Adrenal gland (tissue), 12 donors: ENCODE measurements around the gene SFXN5. TPM values are rescaled to one million over a fixed set of nuclear protein-coding genes. Genes with fewer than 3 reads are reported as not detected.
A peak's percentile ranks its signal among the peaks of the same experiment; 100 is the strongest.

Experiments used
- DNase-seq, 7 donors: peaks; one replicate each; pipeline ENCODE4 v3.0.0-alpha.2; 2019 to 2020
- H3K27ac ChIP-seq, 5 donors: fragments of 200-600 bp; sonication (generic) in 4 of 5; 1 replicate in 3 of 5; 2 replicates in 2 of 5; pipeline versions ENCODE4 v1.5.1 to v1.8.0; 2016 to 2020; ENCODE audit warnings: mild to moderate bottlenecking in 1 of 5
- H3K27me3 ChIP-seq: fragments of 200-600 bp; 2 replicates; pipeline ENCODE4 v1.8.0; 2021
- H3K36me3 ChIP-seq, 2 donors: fragments of 200-600 bp; replicated peaks in 1 of 2; 1 replicate in 1 of 2; 2 replicates in 1 of 2; pipeline versions ENCODE4 v1.5.1 to v1.8.0; 2018 to 2022
- H3K4me1 ChIP-seq, 2 donors: fragments of 200-600 bp; replicated peaks in 1 of 2; 1 replicate in 1 of 2; 2 replicates in 1 of 2; pipeline versions ENCODE4 v1.5.1 to v1.8.0; 2018 to 2021
- H3K4me3 ChIP-seq, 4 donors: fragments of 200-600 bp; sonication (generic) in 3 of 4; one replicate each; pipeline ENCODE4 v1.5.1; 2016 to 2018
- H3K9me3 ChIP-seq, 3 donors: fragments of 200-600 bp; sonication (generic) in 1 of 3; replicated peaks in 1 of 3; 1 replicate in 2 of 3; 2 replicates in 1 of 3; pipeline versions ENCODE4 v1.5.1 to v1.8.0; 2016 to 2021
- CTCF ChIP-seq, 6 experiments: fragments of 450-650 bp in 4 of 6; fragments of 200-600 bp in 2 of 6; sonication (generic) in 1 of 6; IDR thresholded peaks; 1 replicate in 5 of 6; 2 replicates in 1 of 6; pipeline versions ENCODE4 v1.5.1 to v1.8.0; 2016 to 2021; ENCODE audit warnings: antibody characterized with exemption in 6 of 6, mild to moderate bottlenecking in 2 of 6, moderate library complexity in 1 of 6
- POLR2A ChIP-seq, 2 donors: fragments of 450-650 bp; IDR thresholded peaks; one replicate each; pipeline ENCODE4 v1.6.1; 2017; ENCODE audit warnings: antibody characterized with exemption in 2 of 2, mild to moderate bottlenecking in 2 of 2, moderate library complexity in 1 of 2
- WGBS, 4 donors: extraction: QIAGEN DNeasy Blood & Tissue Kit in 2 of 4; methylation state at CpG; one replicate each; pipeline versions ENCODE4 v1.1.5 to v1.1.7; 2013 to 2017; 5-methylcytosine and 5-hydroxymethylcytosine counted together
- intact Hi-C, 2 donors: fragments of 100-400 bp; cut with DNase I; formaldehyde crosslinking; loops; one replicate each; pipeline versions ENCODE4 v1.14.1 to v1.15.0; 2022 to 2023
- polyA plus RNA-seq, 3 donors: library from polyadenylated mRNA; stranded (reverse); fragments of 200-250 nt in 2 of 3; fragments of 350-450 nt in 1 of 3; fragmentation: Illumina TruSeq in 1 of 3; extraction: RNeasy Lipid Tissue Mini Kit (QIAGEN cat#74804) in 1 of 3; gene quantifications; one replicate each; pipeline ENCODE4 v1.2.3, GENCODE V29; 2013 to 2014
- total RNA-seq, 9 donors: library from RNA; depleted of rRNA in 4 of 9; stranded (reverse); fragments of >200 nt in 4 of 9; fragments of 120-200 nt in 1 of 9; fragmentation: NEBNext Ultra II Directional in 1 of 9; extraction: Animal tissue kit (Norgen Biotek cat#: 25700) in 1 of 9; gene quantifications; one replicate each; pipeline versions ENCODE4 v1.1.0 to v1.2.4, GENCODE V29; 2013 to 2023
- donor health status: healthy with polysubstance abuse.
- donor health status: Bipolar disorder and iron deficiency.
- donor health status: DM: yes; HTN: yes; CAD: no.
- donor health status: DM: no; HTN: no; CAD: no.
- donor health status: DM: no; HTN: no; CAD: no.
- donor health status: DM: yes; HTN: yes; CAD: no.

The SFXN5 gene
- total and polyA plus RNA-seq, 12 donors: 12.2 to 56.5 (median 32.7) TPM

GRCh38 chr2:72956936-72957335 lies 114.6 kb downstream of the SFXN5 start:
- peak in 1 of 7 donors; percentile 8 for DNase-seq
- no peaks in the 10 kb centered on the region for H3K36me3 ChIP-seq
- H3K4me3 ChIP-seq: no peak overlapping the region
- TF ChIP-seq CTCF (IDR thresholded peaks at IDR 0.05) (no peak), POLR2A (IDR thresholded peaks at IDR 0.05) (no peak)
- no peaks in the 10 kb centered on the region for H3K9me3 ChIP-seq
- H3K27me3 ChIP-seq: no peaks in the 10 kb centered on the region
- H3K4me1 ChIP-seq: no peaks in the 10 kb centered on the region
- no peak overlapping the region for H3K27ac ChIP-seq
- 85 to 90% (median 86%) methylated on average over 3 of the region's 3 CpGs for WGBS, 4 donors
- intact Hi-C loops: no loop called here

- no peaks in the 10 kb centered on the region for H3K4me1 ChIP-seq
- H3K36me3 ChIP-seq: no peaks in the 10 kb centered on the region
- no peak for TF ChIP-seq POLR2A (IDR thresholded peaks at IDR 0.05)
- intact Hi-C loops: no loop called here
- H3K4me3 ChIP-seq: no peak overlapping the region
- no peak for DNase-seq
- no peaks in the 10 kb centered on the region for H3K27me3 ChIP-seq
- no peaks in the 10 kb centered on the region for H3K9me3 ChIP-seq
- 95 to 100% (median 98%) methylated on average over 2 of the region's 2 CpGs; no CpG with 5 or more reads in 1 of the 4 donors for WGBS, 4 donors
- no peak overlapping the region for H3K27ac ChIP-seq
Measured at GRCh38 chr2:72956050-72956395, 115.5 kb downstream of the SFXN5 start.

GRCh38 chr2:72955228-72956049 lies 116.1 kb downstream of the SFXN5 start:
- Histone ChIP-seq H3K4me3 (no peak overlapping the region), H3K27ac (no peak overlapping the region), H3K9me3 (no peaks in the 10 kb centered on the region), H3K4me1 (no peaks in the 10 kb centered on the region), H3K36me3 (no peaks in the 10 kb centered on the region), H3K27me3 (no peaks in the 10 kb centered on the region)
- intact Hi-C loops: no loop called here
- no peak for TF ChIP-seq POLR2A (IDR thresholded peaks at IDR 0.05)
- no peak for DNase-seq
- 89 to 96% (median 94%) methylated on average over 22 to 24 of the region's 24 CpGs for WGBS, 4 donors

GRCh38 chr2:72954376-72955227 lies 116.9 kb downstream of the SFXN5 start:
- no peak overlapping the region for H3K4me3 ChIP-seq
- no peaks in the 10 kb centered on the region for H3K9me3 ChIP-seq
- intact Hi-C loops: no loop called here
- H3K27ac ChIP-seq: no peak overlapping the region
- no peaks in the 10 kb centered on the region for H3K36me3 ChIP-seq
- H3K27me3 ChIP-seq: no peaks in the 10 kb centered on the region
- no peaks in the 10 kb centered on the region for H3K4me1 ChIP-seq
- DNase-seq: no peak
- TF ChIP-seq CTCF (IDR thresholded peaks at IDR 0.05) (no peak), POLR2A (IDR thresholded peaks at IDR 0.05) (no peak)
- 89 to 97% (median 92%) methylated on average over 6 to 12 of the region's 12 CpGs for WGBS, 4 donors

- WGBS, 4 donors: 73 to 93% (median 90%) methylated on average over 3 to 4 of the region's 4 CpGs
- TF ChIP-seq POLR2A (IDR thresholded peaks at IDR 0.05): no peak
- TF ChIP-seq CTCF (IDR thresholded peaks at IDR 0.05): no peak
- H3K36me3 ChIP-seq: no peaks in the 10 kb centered on the region
- intact Hi-C loops: no loop called here
- no peaks in the 10 kb centered on the region for H3K4me1 ChIP-seq
- no peaks in the 10 kb centered on the region for H3K27me3 ChIP-seq
- no peak for DNase-seq
- no peaks in the 10 kb centered on the region for H3K9me3 ChIP-seq
- H3K4me3 ChIP-seq: no peak overlapping the region
- no peak overlapping the region for H3K27ac ChIP-seq
Measured at GRCh38 chr2:72953976-72954375, 117.5 kb downstream of the SFXN5 start.
